ENCODE data around the gene COL18A1. TPM values are rescaled to one million over a fixed set of nuclear protein-coding genes. Genes with fewer than 3 reads are reported as not detected.

Gene COL18A1
- polyA plus RNA-seq, 3 donors: 0.80 to 4.1 (median 1.1) TPM

GRCh38 chr21:45388611-45389296, 16.2 kb upstream of the COL18A1 start:
- H3K36me3 Mint-ChIP-seq: no peaks in the 10 kb centered on the region
- no peaks in the 10 kb centered on the region for H3K36me3 ChIP-seq (replicated peaks in 1 of 2; ENCODE audit: control insufficient read depth in 1 of 2, insufficient read depth in 2 of 2, low read length in 2 of 2)
- TF ChIP-seq, protein P1, sequence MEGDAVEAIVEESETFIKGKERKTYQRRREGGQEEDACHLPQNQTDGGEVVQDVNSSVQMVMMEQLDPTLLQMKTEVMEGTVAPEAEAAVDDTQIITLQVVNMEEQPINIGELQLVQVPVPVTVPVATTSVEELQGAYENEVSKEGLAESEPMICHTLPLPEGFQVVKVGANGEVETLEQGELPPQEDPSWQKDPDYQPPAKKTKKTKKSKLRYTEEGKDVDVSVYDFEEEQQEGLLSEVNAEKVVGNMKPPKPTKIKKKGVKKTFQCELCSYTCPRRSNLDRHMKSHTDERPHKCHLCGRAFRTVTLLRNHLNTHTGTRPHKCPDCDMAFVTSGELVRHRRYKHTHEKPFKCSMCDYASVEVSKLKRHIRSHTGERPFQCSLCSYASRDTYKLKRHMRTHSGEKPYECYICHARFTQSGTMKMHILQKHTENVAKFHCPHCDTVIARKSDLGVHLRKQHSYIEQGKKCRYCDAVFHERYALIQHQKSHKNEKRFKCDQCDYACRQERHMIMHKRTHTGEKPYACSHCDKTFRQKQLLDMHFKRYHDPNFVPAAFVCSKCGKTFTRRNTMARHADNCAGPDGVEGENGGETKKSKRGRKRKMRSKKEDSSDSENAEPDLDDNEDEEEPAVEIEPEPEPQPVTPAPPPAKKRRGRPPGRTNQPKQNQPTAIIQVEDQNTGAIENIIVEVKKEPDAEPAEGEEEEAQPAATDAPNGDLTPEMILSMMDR (IDR thresholded peaks at IDR 0.05): no peak
- no peak overlapping the region for H2AFZ ChIP-seq (ENCODE audit: insufficient read depth, low read depth, low read length, poor library complexity, severe bottlenecking)
- no peaks in the 10 kb centered on the region for H3K4me1 Mint-ChIP-seq
- no peaks in the 10 kb centered on the region for H3K27me3 ChIP-seq (ENCODE audit: control insufficient read depth in 2 of 2, insufficient read depth in 2 of 2, low read length in 2 of 2)
- no peak overlapping the region for H3K4me3 Mint-ChIP-seq
- no peak overlapping the region for H3K27ac ChIP-seq (ENCODE audit: low read depth in 1 of 2, low read length in 2 of 2)
- no peaks in the 10 kb centered on the region for H4K20me1 ChIP-seq (ENCODE audit: insufficient read depth, low read length)
- no peak overlapping the region for H3K27ac Mint-ChIP-seq
- H3K9me3 ChIP-seq (replicated peaks in 1 of 2; ENCODE audit: control insufficient read depth in 1 of 2, insufficient read depth in 1 of 2, low read length in 2 of 2): no peaks in the 10 kb centered on the region
- no peaks in the 10 kb centered on the region for H3K79me2 ChIP-seq (ENCODE audit: insufficient read depth, low read length)
- DNase-seq: no peak
- no peak overlapping the region for H3K4me2 ChIP-seq (replicated peaks; ENCODE audit: extremely low read depth, low read length, poor library complexity, severe bottlenecking)
- H3K4me1 ChIP-seq (ENCODE audit: control insufficient read depth in 1 of 2, insufficient read depth in 2 of 2, low read length in 2 of 2): no peaks in the 10 kb centered on the region
- H3K9ac ChIP-seq (ENCODE audit: insufficient read depth, low read length, poor library complexity, severe bottlenecking): no peak overlapping the region
- H3K4me3 ChIP-seq (replicated peaks in 1 of 3; ENCODE audit: low read depth in 2 of 3, low read length in 3 of 3): no peak overlapping the region
- peaks cover 0 to 2% (median 0%) of the 10 kb centered on the region in 7 donors for H3K9me3 Mint-ChIP-seq
- peaks cover 5 to 17% (median 10%) of the 10 kb centered on the region in 3 donors for H3K27me3 Mint-ChIP-seq (ENCODE audit: low read depth in 3 of 3)
- intact Hi-C loops (cut with micrococcal nuclease): no loop called here
- 85% methylated on average over 18 of the region's 19 CpGs for WGBS (ENCODE audit: insufficient coverage)

GRCh38 chr21:45390121-45390751, 14.7 kb upstream of the COL18A1 start:
- Mint-ChIP-seq H3K4me3 (no peak overlapping the region), H3K4me1 (no peaks in the 10 kb centered on the region), H3K27ac (no peak overlapping the region), H3K27me3 (ENCODE audit: low read depth in 3 of 3) (peaks cover 2 to 13% (median 8%) of the 10 kb centered on the region in 3 donors), H3K9me3 (peaks cover 0 to 2% (median 0%) of the 10 kb centered on the region in 7 donors), H3K36me3 (no peaks in the 10 kb centered on the region)
- Histone ChIP-seq H4K20me1 (ENCODE audit: insufficient read depth, low read length) (no peaks in the 10 kb centered on the region), H3K27ac (ENCODE audit: low read depth in 1 of 2, low read length in 2 of 2) (no peak overlapping the region), H3K4me1 (ENCODE audit: control insufficient read depth in 1 of 2, insufficient read depth in 2 of 2, low read length in 2 of 2) (no peaks in the 10 kb centered on the region), H2AFZ (ENCODE audit: insufficient read depth, low read depth, low read length, poor library complexity, severe bottlenecking) (no peak overlapping the region), H3K4me2 (replicated peaks; ENCODE audit: extremely low read depth, low read length, poor library complexity, severe bottlenecking) (no peak overlapping the region), H3K27me3 (ENCODE audit: control insufficient read depth in 2 of 2, insufficient read depth in 2 of 2, low read length in 2 of 2) (no peaks in the 10 kb centered on the region), H3K9ac (ENCODE audit: insufficient read depth, low read length, poor library complexity, severe bottlenecking) (no peak overlapping the region), H3K4me3 (replicated peaks in 1 of 3; ENCODE audit: low read depth in 2 of 3, low read length in 3 of 3) (no peak overlapping the region), H3K79me2 (ENCODE audit: insufficient read depth, low read length) (no peaks in the 10 kb centered on the region), H3K36me3 (replicated peaks in 1 of 2; ENCODE audit: control insufficient read depth in 1 of 2, insufficient read depth in 2 of 2, low read length in 2 of 2) (no peaks in the 10 kb centered on the region), H3K9me3 (replicated peaks in 1 of 2; ENCODE audit: control insufficient read depth in 1 of 2, insufficient read depth in 1 of 2, low read length in 2 of 2) (no peaks in the 10 kb centered on the region)
- TF ChIP-seq, protein P1 (IDR thresholded peaks at IDR 0.05): no peak
- 91% methylated on average over 24 of the region's 28 CpGs for WGBS (ENCODE audit: insufficient coverage)
- no peak for DNase-seq
- intact Hi-C loops (cut with micrococcal nuclease): no loop called here

All from CD14-positive monocyte (primary cell).